Measurements from ENCODE around the gene EP400.

Gene EP400

GRCh38 chr12:132109741-132110140 is 160.0 kb downstream of the EP400 start:
- in situ Hi-C loops (cut with HindIII; ENCODE audit: low sequenced_read_pairs), result no loop called here

- in situ Hi-C loops (cut with HindIII; ENCODE audit: low sequenced_read_pairs), result no loop called here
These were observed 160.9 kb downstream of the EP400 start for GRCh38 chr12:132110677-132111076.

- in situ Hi-C loops (cut with HindIII; ENCODE audit: low sequenced_read_pairs), result no loop called here
These were observed 162.0 kb downstream of the EP400 start for GRCh38 chr12:132111654-132112304.

- in situ Hi-C loops (cut with HindIII; ENCODE audit: low sequenced_read_pairs), result no loop called here
These were observed 164.9 kb downstream of the EP400 start for GRCh38 chr12:132114667-132115066.

GRCh38 chr12:132115500-132115899 is 165.8 kb downstream of the EP400 start:
- in situ Hi-C loops (cut with HindIII; ENCODE audit: low sequenced_read_pairs), result no loop called here

- in situ Hi-C loops (cut with HindIII; ENCODE audit: low sequenced_read_pairs), result no loop called here
These were observed 167.2 kb downstream of the EP400 start for GRCh38 chr12:132116709-132117557.

GRCh38 chr12:132117558-132117875 is 167.8 kb downstream of the EP400 start:
- in situ Hi-C loops (cut with HindIII; ENCODE audit: low sequenced_read_pairs), result no loop called here

- in situ Hi-C loops (cut with HindIII; ENCODE audit: low sequenced_read_pairs), result no loop called here
These were observed 169.1 kb downstream of the EP400 start for GRCh38 chr12:132118876-132119275.

- in situ Hi-C loops (cut with HindIII; ENCODE audit: low sequenced_read_pairs), result no loop called here
These were observed 171.5 kb downstream of the EP400 start for GRCh38 chr12:132121283-132121682.

GRCh38 chr12:132123970-132124765 is 174.4 kb downstream of the EP400 start:
- in situ Hi-C loops (cut with HindIII; ENCODE audit: low sequenced_read_pairs), result no loop called here

GRCh38 chr12:132124766-132125425 is 175.2 kb downstream of the EP400 start:
- in situ Hi-C loops (cut with HindIII; ENCODE audit: low sequenced_read_pairs), result no loop called here

GRCh38 chr12:132125736-132126135 is 176.0 kb downstream of the EP400 start:
- in situ Hi-C loops (cut with HindIII; ENCODE audit: low sequenced_read_pairs), result no loop called here

- in situ Hi-C loops (cut with HindIII; ENCODE audit: low sequenced_read_pairs), result no loop called here
These were observed 177.3 kb downstream of the EP400 start for GRCh38 chr12:132127041-132127440.

- in situ Hi-C loops (cut with HindIII; ENCODE audit: low sequenced_read_pairs), result no loop called here
These were observed 179.3 kb downstream of the EP400 start for GRCh38 chr12:132129007-132129406.

GRCh38 chr12:132130690-132131089 is 180.9 kb downstream of the EP400 start:
- in situ Hi-C loops (cut with HindIII; ENCODE audit: low sequenced_read_pairs), result no loop called here
